Astrocyte (in vitro differentiated cells and primary cell): ENCODE measurements around the gene NUP93.

ENCODE experiments used
- CTCF ChIP-seq: IDR thresholded peaks from 2 replicates; pipeline ENCODE4 v1.5.1; 2011; ENCODE audit warnings: low read depth, mild to moderate bottlenecking, inconsistent platforms, low read length, moderate library complexity; ENCODE audit not compliant: insufficient read depth
- EZH2 ChIP-seq: IDR thresholded peaks from 2 replicates; pipeline ENCODE4 v1.6.1; 2012; ENCODE audit warnings: mild to moderate bottlenecking, low read length, inconsistent platforms; ENCODE audit not compliant: insufficient read depth

GRCh38 chr16:56889206-56889605 is 159.3 kb downstream of the NUP93 start:
- TF ChIP-seq CTCF (no peak), EZH2 (no peak)
